WTC11 (cell line): ENCODE measurements around the gene ATRIP. TPM values are rescaled to one million over a fixed set of nuclear protein-coding genes. Genes with fewer than 3 reads are reported as not detected.

Source experiments
- ATAC-seq: fragments of 200-7000 bp; cut with Tn5 transposase; 2 replicates; pipeline ENCODE4 v1.10.0; 2021; ENCODE audit warnings: mild to moderate bottlenecking, moderate library complexity
- CTCF ChIA-PET: fragments of 300-600 bp; sonication (Branson Sonifier 250); formaldehyde crosslinking; loops from one replicate; lab custom pipeline; 2021; ENCODE audit warnings: antibody characterized with exemption; lab: Charles Lee
- POLR2A ChIA-PET: fragments of 350-600 bp; sonication (Branson Sonifier 250); formaldehyde crosslinking; loops from one replicate; lab custom pipeline; 2021; ENCODE audit warnings: antibody characterized with exemption; lab: Charles Lee
- DNase-seq: peaks from one replicate; pipeline ENCODE4 v3.0.0; 2021; ENCODE audit warnings: low spot score
- H3K27ac Mint-ChIP-seq: 2 replicates; pipeline ENCODE4 v1.8.0; 2021; ENCODE audit warnings: mixed read lengths
- H3K27me3 Mint-ChIP-seq: 2 replicates; pipeline ENCODE4 v1.8.0; 2021; ENCODE audit warnings: low read depth, mild to moderate bottlenecking, moderate library complexity, mixed read lengths
- H3K36me3 Mint-ChIP-seq: 2 replicates; pipeline ENCODE4 v1.8.0; 2021; ENCODE audit warnings: mixed read lengths
- H3K4me1 Mint-ChIP-seq: 2 replicates; pipeline ENCODE4 v1.8.0; 2022; ENCODE audit warnings: mixed read lengths
- H3K4me3 Mint-ChIP-seq: 2 replicates; pipeline ENCODE4 v1.8.0; 2021; ENCODE audit warnings: mild to moderate bottlenecking, moderate library complexity, mixed read lengths
- H3K9me3 Mint-ChIP-seq: 2 replicates; pipeline ENCODE4 v1.8.0; 2021; ENCODE audit warnings: mixed read lengths
- CBFB ChIP-seq: sonication (generic); formaldehyde crosslinking; IDR thresholded peaks from 2 replicates; pipeline ENCODE4 v1.8.1; 2022; ENCODE audit warnings: mild to moderate bottlenecking, low read depth, missing genetic modification reagents
- EMX1 ChIP-seq: fragments of 250-450 bp; sonication (Bioruptor Pico); IDR thresholded peaks from 2 replicates; pipeline ENCODE4 v1.8.0; 2021; ENCODE audit warnings: mild to moderate bottlenecking
- FOXJ3 ChIP-seq: sonication (generic); formaldehyde crosslinking; IDR thresholded peaks from 2 replicates; pipeline ENCODE4 v1.9.0; 2021; ENCODE audit warnings: missing genetic modification reagents, mild to moderate bottlenecking, borderline replicate concordance
- FOXK1 ChIP-seq: sonication (generic); formaldehyde crosslinking; IDR thresholded peaks from 2 replicates; pipeline ENCODE4 v1.8.0; 2022; ENCODE audit warnings: mild to moderate bottlenecking, moderate library complexity, missing genetic modification reagents
- FOXP1 ChIP-seq: sonication (generic); formaldehyde crosslinking; IDR thresholded peaks from 2 replicates; pipeline ENCODE4 v1.8.0; 2022; ENCODE audit warnings: missing genetic modification reagents, mild to moderate bottlenecking, moderate library complexity, borderline replicate concordance
- GABPB1 ChIP-seq: sonication (generic); formaldehyde crosslinking; IDR thresholded peaks from 2 replicates; pipeline ENCODE4 v1.8.1; 2023; ENCODE audit warnings: mild to moderate bottlenecking, missing genetic modification reagents
- JUN ChIP-seq: sonication (generic); formaldehyde crosslinking; IDR thresholded peaks from 2 replicates; pipeline ENCODE4 v1.8.0; 2023; ENCODE audit warnings: mild to moderate bottlenecking, missing genetic modification reagents
- NFE2L1 ChIP-seq: sonication (generic); formaldehyde crosslinking; IDR thresholded peaks from 2 replicates; pipeline ENCODE4 v1.8.1; 2023; ENCODE audit warnings: missing genetic modification reagents
- NR2C2 ChIP-seq: sonication (generic); formaldehyde crosslinking; IDR thresholded peaks from 2 replicates; pipeline ENCODE4 v1.8.0; 2022; ENCODE audit warnings: mild to moderate bottlenecking, missing genetic modification reagents
- PRRX2 ChIP-seq: fragments of 250-450 bp; sonication (Bioruptor Pico); IDR thresholded peaks from 2 replicates; pipeline ENCODE4 v1.8.0; 2021; ENCODE audit warnings: mild to moderate bottlenecking
- SMAD3 ChIP-seq: sonication (generic); formaldehyde crosslinking; IDR thresholded peaks from 2 replicates; pipeline ENCODE4 v1.8.0; 2022; ENCODE audit warnings: missing genetic modification reagents, mild to moderate bottlenecking, borderline replicate concordance
- SOX15 ChIP-seq: fragments of 250-450 bp; sonication (Bioruptor Pico); IDR thresholded peaks from 2 replicates; pipeline ENCODE4 v1.9.0; 2021; ENCODE audit warnings: mild to moderate bottlenecking
- SP1 ChIP-seq: sonication (generic); formaldehyde crosslinking; conservative IDR thresholded peaks from 2 replicates; pipeline ENCODE4 v1.8.1; 2022; ENCODE audit warnings: missing genetic modification reagents
- TCF7 ChIP-seq: sonication (generic); formaldehyde crosslinking; IDR thresholded peaks from 2 replicates; pipeline ENCODE4 v1.8.0; 2022; ENCODE audit warnings: mild to moderate bottlenecking, low read depth, missing genetic modification reagents, moderate library complexity
- TEAD1 ChIP-seq: sonication (generic); formaldehyde crosslinking; IDR thresholded peaks from 2 replicates; pipeline ENCODE4 v1.8.0; 2022; ENCODE audit warnings: mild to moderate bottlenecking, missing genetic modification reagents
- TEAD4 ChIP-seq: sonication (generic); formaldehyde crosslinking; IDR thresholded peaks from 2 replicates; pipeline ENCODE4 v1.8.0; 2022; ENCODE audit warnings: mild to moderate bottlenecking, missing genetic modification reagents
- ZNF121 ChIP-seq: sonication (generic); formaldehyde crosslinking; IDR thresholded peaks from 2 replicates; pipeline ENCODE4 v1.8.0; 2023; ENCODE audit warnings: missing genetic modification reagents
- ZNF219 ChIP-seq: sonication (generic); formaldehyde crosslinking; IDR thresholded peaks from 2 replicates; pipeline ENCODE4 v1.8.0; 2023; ENCODE audit warnings: missing genetic modification reagents, mild to moderate bottlenecking, borderline replicate concordance
- ZNF396 ChIP-seq: fragments of 250-450 bp; sonication (Bioruptor Pico); IDR thresholded peaks from 2 replicates; pipeline ENCODE4 v1.8.0; 2021; ENCODE audit warnings: mild to moderate bottlenecking, moderate library complexity, borderline replicate concordance
- ZNF671 ChIP-seq: fragments of 250-450 bp; sonication (Bioruptor Pico); IDR thresholded peaks from 2 replicates; pipeline ENCODE4 v1.8.0; 2021; ENCODE audit warnings: mild to moderate bottlenecking
- total RNA-seq: library from RNA; stranded (reverse); gene quantifications from 3 replicates; pipeline ENCODE4 v1.2.3, GENCODE V29; 2021
- TF ChIP-seq, protein P1 (sequence below): sonication (generic); formaldehyde crosslinking; IDR thresholded peaks from 2 replicates; pipeline ENCODE4 v1.8.1; 2023; ENCODE audit warnings: mild to moderate bottlenecking, missing genetic modification reagents, moderate library complexity
- TF ChIP-seq, protein P2 (sequence below): sonication (generic); formaldehyde crosslinking; IDR thresholded peaks from 2 replicates; pipeline ENCODE4 v1.8.1; 2023; ENCODE audit warnings: mild to moderate bottlenecking, missing genetic modification reagents, borderline replicate concordance
- TF ChIP-seq, protein P3 (sequence below): sonication (generic); formaldehyde crosslinking; IDR thresholded peaks from 2 replicates; pipeline ENCODE4 v1.8.1; 2022; ENCODE audit warnings: mild to moderate bottlenecking, moderate library complexity, missing genetic modification reagents
- TF ChIP-seq, protein P4 (sequence below): sonication (generic); formaldehyde crosslinking; IDR thresholded peaks from 2 replicates; pipeline ENCODE4 v1.8.1; 2022; ENCODE audit warnings: low read depth, mild to moderate bottlenecking, moderate library complexity, missing genetic modification reagents, borderline replicate concordance

ATRIP gene
- total RNA-seq, 1 experiment from 2014 or later: 18.2 TPM

DNA sequence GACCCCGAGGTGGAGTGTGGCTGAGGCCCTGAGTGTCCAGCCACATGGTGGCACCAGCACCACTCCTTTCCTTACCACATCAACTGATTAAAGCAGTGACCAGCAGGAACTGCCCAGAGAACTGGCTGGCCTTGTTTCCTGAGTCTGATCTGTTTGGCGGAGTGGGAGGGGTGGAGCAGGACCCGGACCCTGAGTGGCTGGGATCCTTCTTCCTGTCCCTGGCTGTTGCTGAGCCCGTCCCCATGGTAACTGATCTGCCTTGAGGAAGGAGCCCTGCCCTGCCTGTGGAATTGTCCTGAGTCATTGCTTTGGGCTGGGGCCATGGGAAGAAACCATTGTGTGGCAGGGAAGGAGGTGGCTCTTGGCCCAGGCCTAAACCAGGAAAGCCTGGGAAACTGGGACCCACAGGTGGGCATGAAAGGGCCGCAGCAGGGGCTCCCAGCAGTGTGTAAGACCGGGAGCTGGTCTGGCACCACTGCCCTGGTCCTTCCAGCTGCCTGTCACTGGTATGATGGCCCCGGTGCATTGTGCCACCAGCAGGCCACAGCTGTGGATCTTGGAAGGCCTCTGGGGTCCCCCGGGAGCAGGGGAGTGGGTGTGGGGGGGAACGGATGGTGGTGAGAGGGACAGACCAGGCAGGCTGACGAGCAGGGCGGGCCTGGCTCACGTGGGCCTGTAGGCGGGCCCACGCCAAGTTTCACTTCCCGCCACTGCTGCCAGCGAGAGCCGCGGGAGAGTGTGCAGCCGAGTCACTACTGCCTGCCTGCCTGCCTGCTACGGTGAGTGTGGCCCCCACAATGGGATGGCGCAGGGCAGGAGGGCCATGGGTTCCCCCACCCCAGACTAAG lies 19.2 kb downstream of the ATRIP start (continued):
- no peak for TF ChIP-seq FOXJ3 (CRISPR knock-in tag)
- no peak for TF ChIP-seq FOXP1
- peak; percentile 75 for TF ChIP-seq SP1
- TF ChIP-seq TCF7: no peak
- TF ChIP-seq JUN (CRISPR knock-in tag): no peak
- TF ChIP-seq, protein P1, sequence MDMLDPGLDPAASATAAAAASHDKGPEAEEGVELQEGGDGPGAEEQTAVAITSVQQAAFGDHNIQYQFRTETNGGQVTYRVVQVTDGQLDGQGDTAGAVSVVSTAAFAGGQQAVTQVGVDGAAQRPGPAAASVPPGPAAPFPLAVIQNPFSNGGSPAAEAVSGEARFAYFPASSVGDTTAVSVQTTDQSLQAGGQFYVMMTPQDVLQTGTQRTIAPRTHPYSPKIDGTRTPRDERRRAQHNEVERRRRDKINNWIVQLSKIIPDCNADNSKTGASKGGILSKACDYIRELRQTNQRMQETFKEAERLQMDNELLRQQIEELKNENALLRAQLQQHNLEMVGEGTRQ: 0 out of 2 replicates have a peak, but pooled peaks have one; percentile 45
- 0 out of 2 replicates have a peak, but pooled peaks have one; percentile 43 for TF ChIP-seq PRRX2 (CRISPR knock-in tag)
- no peak for TF ChIP-seq SMAD3 (CRISPR knock-in tag)
- TF ChIP-seq FOXK1 (CRISPR knock-in tag): peak; percentile 51; the same call in 1 of the 2 replicates
- TF ChIP-seq TEAD1 (CRISPR knock-in tag): 0 out of 2 replicates have a peak, but pooled peaks have one; percentile 59
- no peak for TF ChIP-seq ZNF396
- 0 out of 2 replicates have a peak, but pooled peaks have one; percentile 13 for TF ChIP-seq ZNF121 (CRISPR knock-in tag)
- no peak for TF ChIP-seq ZNF219
- TF ChIP-seq, protein P2, sequence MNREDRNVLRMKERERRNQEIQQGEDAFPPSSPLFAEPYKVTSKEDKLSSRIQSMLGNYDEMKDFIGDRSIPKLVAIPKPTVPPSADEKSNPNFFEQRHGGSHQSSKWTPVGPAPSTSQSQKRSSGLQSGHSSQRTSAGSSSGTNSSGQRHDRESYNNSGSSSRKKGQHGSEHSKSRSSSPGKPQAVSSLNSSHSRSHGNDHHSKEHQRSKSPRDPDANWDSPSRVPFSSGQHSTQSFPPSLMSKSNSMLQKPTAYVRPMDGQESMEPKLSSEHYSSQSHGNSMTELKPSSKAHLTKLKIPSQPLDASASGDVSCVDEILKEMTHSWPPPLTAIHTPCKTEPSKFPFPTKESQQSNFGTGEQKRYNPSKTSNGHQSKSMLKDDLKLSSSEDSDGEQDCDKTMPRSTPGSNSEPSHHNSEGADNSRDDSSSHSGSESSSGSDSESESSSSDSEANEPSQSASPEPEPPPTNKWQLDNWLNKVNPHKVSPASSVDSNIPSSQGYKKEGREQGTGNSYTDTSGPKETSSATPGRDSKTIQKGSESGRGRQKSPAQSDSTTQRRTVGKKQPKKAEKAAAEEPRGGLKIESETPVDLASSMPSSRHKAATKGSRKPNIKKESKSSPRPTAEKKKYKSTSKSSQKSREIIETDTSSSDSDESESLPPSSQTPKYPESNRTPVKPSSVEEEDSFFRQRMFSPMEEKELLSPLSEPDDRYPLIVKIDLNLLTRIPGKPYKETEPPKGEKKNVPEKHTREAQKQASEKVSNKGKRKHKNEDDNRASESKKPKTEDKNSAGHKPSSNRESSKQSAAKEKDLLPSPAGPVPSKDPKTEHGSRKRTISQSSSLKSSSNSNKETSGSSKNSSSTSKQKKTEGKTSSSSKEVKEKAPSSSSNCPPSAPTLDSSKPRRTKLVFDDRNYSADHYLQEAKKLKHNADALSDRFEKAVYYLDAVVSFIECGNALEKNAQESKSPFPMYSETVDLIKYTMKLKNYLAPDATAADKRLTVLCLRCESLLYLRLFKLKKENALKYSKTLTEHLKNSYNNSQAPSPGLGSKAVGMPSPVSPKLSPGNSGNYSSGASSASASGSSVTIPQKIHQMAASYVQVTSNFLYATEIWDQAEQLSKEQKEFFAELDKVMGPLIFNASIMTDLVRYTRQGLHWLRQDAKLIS: no peak
- no peak for TF ChIP-seq GABPB1

DNA sequence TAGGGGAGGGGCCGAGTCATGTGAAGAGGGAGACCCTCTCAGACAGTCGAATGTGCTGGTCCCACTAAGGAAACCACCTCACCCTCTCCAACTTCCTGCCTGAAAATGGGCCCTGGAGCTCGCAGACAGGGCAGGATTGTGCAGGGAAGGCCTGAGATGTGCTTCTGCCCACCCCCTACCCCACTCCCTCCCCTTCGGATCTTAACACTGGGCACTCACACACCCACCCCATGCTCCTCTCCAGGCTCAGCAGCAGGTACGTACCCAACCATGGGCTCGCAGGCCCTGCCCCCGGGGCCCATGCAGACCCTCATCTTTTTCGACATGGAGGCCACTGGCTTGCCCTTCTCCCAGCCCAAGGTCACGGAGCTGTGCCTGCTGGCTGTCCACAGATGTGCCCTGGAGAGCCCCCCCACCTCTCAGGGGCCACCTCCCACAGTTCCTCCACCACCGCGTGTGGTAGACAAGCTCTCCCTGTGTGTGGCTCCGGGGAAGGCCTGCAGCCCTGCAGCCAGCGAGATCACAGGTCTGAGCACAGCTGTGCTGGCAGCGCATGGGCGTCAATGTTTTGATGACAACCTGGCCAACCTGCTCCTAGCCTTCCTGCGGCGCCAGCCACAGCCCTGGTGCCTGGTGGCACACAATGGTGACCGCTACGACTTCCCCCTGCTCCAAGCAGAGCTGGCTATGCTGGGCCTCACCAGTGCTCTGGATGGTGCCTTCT lies 20.0 kb downstream of the ATRIP start:
- H3K27me3 Mint-ChIP-seq: no peaks in the 10 kb centered on the region
- TF ChIP-seq SP1 (no peak), GABPB1 (no peak)
- H3K4me1 Mint-ChIP-seq: peaks cover 21% of the 10 kb centered on the region
- H3K36me3 Mint-ChIP-seq: peaks cover 19% of the 10 kb centered on the region; the same call in 1 of the 2 replicates
- POLR2A ChIA-PET: interaction anchor here (0.6 to 1.7 kb wide), 4 partner anchors 8 to 82 kb away, joined by 3 to 7 read pairs (median 3); partner anchors contain the start of gene ATRIP
- ATAC-seq (no peak), DNase-seq (no peak)
- H3K27ac Mint-ChIP-seq: peak overlapping the region; percentile 97
- H3K9me3 Mint-ChIP-seq: no peaks in the 10 kb centered on the region
- CTCF ChIA-PET: interaction anchor here (0.8 to 3.0 kb wide), 8 partner anchors 8 to 170 kb away, joined by 4 to 23 read pairs (median 10); partner anchors contain the start of gene PFKFB4
- H3K4me3 Mint-ChIP-seq: no peak overlapping the region

DNA sequence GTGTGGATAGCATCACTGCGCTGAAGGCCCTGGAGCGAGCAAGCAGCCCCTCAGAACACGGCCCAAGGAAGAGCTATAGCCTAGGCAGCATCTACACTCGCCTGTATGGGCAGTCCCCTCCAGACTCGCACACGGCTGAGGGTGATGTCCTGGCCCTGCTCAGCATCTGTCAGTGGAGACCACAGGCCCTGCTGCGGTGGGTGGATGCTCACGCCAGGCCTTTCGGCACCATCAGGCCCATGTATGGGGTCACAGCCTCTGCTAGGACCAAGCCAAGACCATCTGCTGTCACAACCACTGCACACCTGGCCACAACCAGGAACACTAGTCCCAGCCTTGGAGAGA lies 20.5 kb downstream of the ATRIP start:
- ATAC-seq: no peak
- Mint-ChIP-seq H3K4me3 (no peak overlapping the region), H3K27me3 (no peaks in the 10 kb centered on the region), H3K4me1 (peaks cover 21% of the 10 kb centered on the region), H3K27ac (peak overlapping the region; percentile 97), H3K36me3 (peaks cover 19% of the 10 kb centered on the region; the same call in 1 of the 2 replicates), H3K9me3 (no peaks in the 10 kb centered on the region)
- TF ChIP-seq JUN (CRISPR knock-in tag): no peak
- no peak for TF ChIP-seq CBFB (CRISPR knock-in tag)
- no peak for TF ChIP-seq SOX15 (CRISPR knock-in tag)
- TF ChIP-seq, protein P3, sequence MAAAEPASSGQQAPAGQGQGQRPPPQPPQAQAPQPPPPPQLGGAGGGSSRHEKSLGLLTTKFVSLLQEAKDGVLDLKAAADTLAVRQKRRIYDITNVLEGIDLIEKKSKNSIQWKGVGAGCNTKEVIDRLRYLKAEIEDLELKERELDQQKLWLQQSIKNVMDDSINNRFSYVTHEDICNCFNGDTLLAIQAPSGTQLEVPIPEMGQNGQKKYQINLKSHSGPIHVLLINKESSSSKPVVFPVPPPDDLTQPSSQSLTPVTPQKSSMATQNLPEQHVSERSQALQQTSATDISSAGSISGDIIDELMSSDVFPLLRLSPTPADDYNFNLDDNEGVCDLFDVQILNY: no peak
- no peak for TF ChIP-seq SP1
- TF ChIP-seq FOXK1 (CRISPR knock-in tag): no peak
- no peak for TF ChIP-seq NR2C2
- TF ChIP-seq, protein P4, sequence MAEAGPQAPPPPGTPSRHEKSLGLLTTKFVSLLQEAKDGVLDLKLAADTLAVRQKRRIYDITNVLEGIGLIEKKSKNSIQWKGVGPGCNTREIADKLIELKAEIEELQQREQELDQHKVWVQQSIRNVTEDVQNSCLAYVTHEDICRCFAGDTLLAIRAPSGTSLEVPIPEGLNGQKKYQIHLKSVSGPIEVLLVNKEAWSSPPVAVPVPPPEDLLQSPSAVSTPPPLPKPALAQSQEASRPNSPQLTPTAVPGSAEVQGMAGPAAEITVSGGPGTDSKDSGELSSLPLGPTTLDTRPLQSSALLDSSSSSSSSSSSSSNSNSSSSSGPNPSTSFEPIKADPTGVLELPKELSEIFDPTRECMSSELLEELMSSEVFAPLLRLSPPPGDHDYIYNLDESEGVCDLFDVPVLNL (CRISPR knock-in tag): no peak
- TF ChIP-seq ZNF671 (CRISPR knock-in tag): no peak
- no peak for TF ChIP-seq ZNF219
- TF ChIP-seq NFE2L1 (CRISPR knock-in tag): no peak
- no peak for TF ChIP-seq TCF7
- TF ChIP-seq EMX1: no peak
- TF ChIP-seq TEAD4 (CRISPR knock-in tag): no peak
- POLR2A ChIA-PET: interaction anchor here (0.6 to 1.7 kb wide), 4 partner anchors 8 to 81 kb away, joined by 3 to 7 read pairs (median 3); partner anchors contain the start of gene ATRIP
- no peak for DNase-seq
- CTCF ChIA-PET: interaction anchor here (1.1 to 2.2 kb wide), 4 partner anchors 31 to 169 kb away, joined by 4 to 13 read pairs (median 10); no protein-coding TSS in a partner anchor
